NCI-H2227 treated with DMSO at 0.1 percent for 48 hours (cell line): Measurements from ENCODE around the gene GPC6.

Source experiments
- DNase-seq: peaks from one replicate; lab custom pipeline; 2025; lab: John Stamatoyannopoulos, UW

The GPC6 gene

GRCh38 chr13:94351292-94351990 is 1124.8 kb downstream of the GPC6 start:
- DNase-seq: no peak

GRCh38 chr13:94352057-94352456 is 1125.5 kb downstream of the GPC6 start:
- DNase-seq: no peak

- DNase-seq: no peak
Measured at GRCh38 chr13:94353167-94353710, 1126.6 kb downstream of the GPC6 start.

- no peak for DNase-seq
Measured at GRCh38 chr13:94359875-94360274, 1133.3 kb downstream of the GPC6 start.

- DNase-seq: peak; percentile 89
Measured at GRCh38 chr13:94362411-94362909, 1135.9 kb downstream of the GPC6 start.

GRCh38 chr13:94366677-94367076 is 1140.1 kb downstream of the GPC6 start:
- DNase-seq: no peak

- DNase-seq: no peak
Measured at GRCh38 chr13:94369972-94370436, 1143.4 kb downstream of the GPC6 start.

- DNase-seq: no peak
Measured at GRCh38 chr13:94371855-94372254, 1145.2 kb downstream of the GPC6 start.

GRCh38 chr13:94382517-94382916 is 1155.9 kb downstream of the GPC6 start:
- DNase-seq: no peak

GRCh38 chr13:94382960-94383359 is 1156.4 kb downstream of the GPC6 start:
- no peak for DNase-seq

GRCh38 chr13:94384231-94384905 is 1157.8 kb downstream of the GPC6 start:
- no peak for DNase-seq

GRCh38 chr13:94387047-94387446 is 1160.4 kb downstream of the GPC6 start:
- DNase-seq: no peak

GRCh38 chr13:94389604-94390351 is 1163.2 kb downstream of the GPC6 start:
- DNase-seq: no peak

GRCh38 chr13:94390881-94391280 is 1164.3 kb downstream of the GPC6 start:
- no peak for DNase-seq

GRCh38 chr13:94394723-94395122 is 1168.1 kb downstream of the GPC6 start:
- DNase-seq: peak; percentile 53

- no peak for DNase-seq
Measured at GRCh38 chr13:94395860-94396259, 1169.3 kb downstream of the GPC6 start.

GRCh38 chr13:94399812-94400211 is 1173.2 kb downstream of the GPC6 start:
- no peak for DNase-seq

GRCh38 chr13:94400874-94401273 is 1174.3 kb downstream of the GPC6 start:
- no peak for DNase-seq

- no peak for DNase-seq
Measured at GRCh38 chr13:94408314-94409036, 1181.9 kb downstream of the GPC6 start.

- no peak for DNase-seq
Measured at GRCh38 chr13:94411747-94412146, 1185.1 kb downstream of the GPC6 start.

GRCh38 chr13:94412870-94413597 is 1186.4 kb downstream of the GPC6 start:
- DNase-seq: peak; percentile 60
